ENCODE measurements around the gene NEURL3. TPM values are rescaled to one million over a fixed set of nuclear protein-coding genes. Genes with fewer than 3 reads are reported as not detected.

NEURL3 gene
- total and polyA plus RNA-seq, 2 of the 8 experiments (the other 6 are each of a cell fraction or from before 2014, with no cell fraction given): not detected

GRCh38 chr2:96528700-96529375 is 23.7 kb upstream of the NEURL3 start:
- H2BK15ac ChIP-seq (ENCODE audit: low read length): peak overlapping the region; percentile 31; the same call in 1 of the 2 replicates
- H3K4me2 ChIP-seq (ENCODE audit: insufficient read depth in 1 of 2, low read depth in 2 of 2, low read length in 2 of 2): no peak overlapping the region; a peak in 1 of 4 replicates
- H3K27ac ChIP-seq (ENCODE audit: low read depth, low read length): no peak overlapping the region
- H3K4ac ChIP-seq (replicated peaks; ENCODE audit: insufficient read length, low read depth, low read length): no peak overlapping the region
- peak overlapping the region; percentile 5; the same call in 1 of the 2 replicates for H2BK5ac ChIP-seq (ENCODE audit: low read depth, low read length)
- H3K9ac ChIP-seq (replicated peaks in 1 of 4; ENCODE audit: extremely low read depth in 1 of 4, low read depth in 3 of 4, low read length in 3 of 4): no peak overlapping the region
- H4K5ac ChIP-seq (ENCODE audit: insufficient read length, low read depth, low read length): no peak overlapping the region
- no peaks in the 10 kb centered on the region for H3K79me2 ChIP-seq (ENCODE audit: control insufficient read depth in 1 of 2, insufficient read depth in 2 of 2, low read length in 2 of 2)
- H3K79me1 ChIP-seq (ENCODE audit: low read depth, low read length): no peaks in the 10 kb centered on the region
- H4K20me1 ChIP-seq (replicated peaks in 1 of 2; ENCODE audit: control insufficient read depth in 1 of 2, insufficient read depth in 2 of 2, low read length in 2 of 2): no peaks in the 10 kb centered on the region
- no peak overlapping the region for H4K8ac ChIP-seq (ENCODE audit: extremely low read depth, insufficient read depth, low read length)
- ChIA-PET CTCF (ENCODE audit: partially characterized antibody) (interaction anchor here (0.7 to 18.5 kb wide), 9 partner anchors 10 to 120 kb away, joined by 3 to 361 read pairs (median 5); partner anchors contain the start of gene NEURL3), POLR2A (ENCODE audit: partially characterized antibody) (no interaction called here)
- H4K91ac ChIP-seq (replicated peaks; ENCODE audit: insufficient read length, low read length): no peak overlapping the region
- H2AK5ac ChIP-seq (ENCODE audit: low read depth, low read length): no peak overlapping the region
- whole genome bisulfite sequencing, 2 experiments (ENCODE audit: extremely low coverage in 1 of 2, insufficient coverage in 1 of 2, insufficient read length in 1 of 2, insufficient replicate concordance in 2 of 2, low coverage in 1 of 2, low lambda C conversion rate in 2 of 2, missing lambda C conversion rate in 1 of 2): 74% methylated on average over 8 of the region's 8 CpGs; no CpG with 5 or more reads in 1 of the 2 experiments
- no peak overlapping the region for H3K23ac ChIP-seq (ENCODE audit: insufficient read length)
- H3K56ac ChIP-seq (replicated peaks; ENCODE audit: insufficient read length, low read depth, low read length): no peak overlapping the region
- no peak overlapping the region for H3K14ac ChIP-seq (ENCODE audit: insufficient read length)
- no peaks in the 10 kb centered on the region for H3K9me3 ChIP-seq (ENCODE audit: insufficient read depth in 2 of 2, low read depth in 1 of 2, low read length in 1 of 2)
- H2BK120ac ChIP-seq (replicated peaks; ENCODE audit: low read depth, low read length): no peak overlapping the region
- no peak for FAIRE-seq
- no peak overlapping the region; the same call in 1 of the 2 replicates for H2BK12ac ChIP-seq (ENCODE audit: low read depth, low read length)
- H2BK20ac ChIP-seq (ENCODE audit: low read length): no peak overlapping the region
- no peak overlapping the region for H3K18ac ChIP-seq (ENCODE audit: extremely low read depth, low read length)
- no peak for DNase-seq (ENCODE audit: low read depth in 1 of 2, low spot score in 2 of 2)
- no peaks in the 10 kb centered on the region for H3K36me3 ChIP-seq (ENCODE audit: control insufficient read depth in 2 of 4, insufficient read depth in 4 of 4, low read length in 3 of 4)
- peaks cover 2 to 4% (median 3%) of the 10 kb centered on the region in 4 experiments for H3K4me1 ChIP-seq (replicated peaks in 1 of 4; ENCODE audit: control insufficient read depth in 3 of 4, insufficient read depth in 4 of 4, low read length in 3 of 4)
- H2AFZ ChIP-seq (ENCODE audit: low read length): no peak overlapping the region
- TF ChIP-seq SP4 (IDR thresholded peaks at IDR 0.05; ENCODE audit: low read length) (no peak), RNF2 (IDR thresholded peaks at IDR 0.05; ENCODE audit: borderline replicate concordance, low read depth, low read length, missing control alignments, poor library complexity, severe bottlenecking) (no peak), CHD1 (IDR thresholded peaks at IDR 0.05; ENCODE audit: low read depth, low read length) (no peak), JUND (IDR thresholded peaks at IDR 0.05; ENCODE audit: low read length) (no peak), SRF (IDR thresholded peaks at IDR 0.05; ENCODE audit: low read depth, low read length) (no peak)
- H3K4me3 ChIP-seq (ENCODE audit: extremely low read depth in 1 of 4, insufficient read depth in 2 of 4, low read depth in 3 of 4, low read length in 4 of 4): no peak overlapping the region
- H3K23me2 ChIP-seq (ENCODE audit: low read depth, low read length): peaks cover 8% of the 10 kb centered on the region; the same call in 1 of the 2 replicates
- peaks cover 0 to 28% (median 22%) of the 10 kb centered on the region in 4 experiments; a peak in 6 of 7 replicates for H3K27me3 ChIP-seq (replicated peaks in 1 of 4; ENCODE audit: control insufficient read depth in 3 of 4, extremely low read depth in 1 of 4, insufficient read depth in 3 of 4, low read length in 3 of 4)

Data from H1 (cell line).